AG08395 (cell line): ENCODE data around the gene MUC22.
A peak's percentile ranks its signal among the peaks of the same experiment; 100 is the strongest.
"Not testable (repeated sequence)": the region's sequence is repeated elsewhere in the genome, so short reads cannot be mapped to it uniquely, and the experiment has no call there.

Source experiments
- DNase-seq: peaks from one replicate; pipeline ENCODE4 v3.0.0; 2012; ENCODE audit warnings: mixed read lengths, low spot score

MUC22 gene

GRCh38 chr6:31010393-31011060 lies at the start of gene MUC22:
Gene MUC22 (plus strand): TSS chr6:31010474. CDS start chr6:31010707, 233 bp downstream.
- DNase-seq = peak; percentile 52

- DNase-seq = peak; percentile 45
These were observed 49.2 kb upstream of the MUC22 start for GRCh38 chr6:30960907-30961673.

DNA sequence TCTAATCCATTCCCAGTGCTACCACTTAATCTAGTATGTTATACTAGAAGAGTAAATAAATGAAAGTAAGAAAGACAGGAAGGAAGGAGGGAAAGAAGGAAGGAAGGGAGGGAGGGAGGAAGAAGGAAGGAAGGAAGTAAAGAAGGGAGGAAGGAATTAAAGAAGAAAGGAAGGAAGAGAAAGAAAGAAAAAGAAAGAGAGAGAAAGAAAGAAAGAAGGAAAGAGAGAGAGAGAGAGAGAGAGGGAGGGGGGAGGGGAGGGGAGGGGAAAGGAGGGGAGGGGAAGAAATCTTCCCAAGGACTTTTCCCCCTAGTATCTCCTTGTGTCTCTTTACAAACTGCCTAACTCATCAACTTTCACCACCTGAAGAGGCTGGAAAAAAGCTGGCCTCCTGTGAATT lies 47.6 kb upstream of the MUC22 start:
- DNase-seq = no peak

GRCh38 chr6:30963641-30964040 lies 46.6 kb upstream of the MUC22 start:
- peak; percentile 19 for DNase-seq

DNA sequence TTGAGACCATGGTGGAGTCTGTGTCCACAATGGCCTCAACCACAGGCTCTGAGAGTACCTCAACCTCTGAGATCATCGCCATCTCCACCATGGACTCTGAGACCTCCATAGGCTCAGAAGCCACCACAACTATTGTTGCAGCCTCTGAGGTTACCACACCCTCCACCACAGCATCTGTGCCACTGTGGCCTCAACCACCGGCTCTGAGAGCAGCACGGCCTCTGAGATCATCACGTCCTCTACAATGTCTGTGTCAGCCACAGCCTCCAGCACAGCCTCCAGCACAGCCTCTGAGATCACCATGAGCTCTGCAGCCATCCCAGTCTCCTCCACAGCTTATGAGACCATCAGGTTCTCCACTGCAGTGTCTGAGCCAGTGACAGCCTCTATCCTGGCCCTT lies 46.2 kb upstream of the MUC22 start:
- no peak for DNase-seq

DNA sequence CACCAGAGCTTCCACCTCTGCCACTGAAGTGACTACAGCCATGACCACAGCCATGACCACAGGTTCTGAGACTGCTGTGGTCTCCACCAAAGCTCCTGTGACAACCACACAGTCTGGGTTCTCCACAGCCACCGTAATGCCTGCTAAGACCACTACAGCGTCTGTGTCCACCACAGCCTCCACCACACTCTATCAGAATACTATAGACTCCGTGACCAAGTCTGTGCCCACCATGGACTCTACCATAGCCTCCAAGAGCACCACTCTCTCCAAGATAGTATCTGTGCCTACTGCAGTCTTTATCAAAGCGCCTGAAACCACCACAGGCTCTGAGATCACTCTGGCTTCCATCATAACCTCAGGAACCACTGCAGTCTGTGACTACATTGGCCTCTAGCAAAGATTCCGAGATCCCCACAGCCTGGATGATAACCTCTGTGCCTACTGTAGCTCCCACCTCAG lies 45.1 kb upstream of the MUC22 start:
- no peak for DNase-seq

- DNase-seq = no peak
These were observed 44.1 kb upstream of the MUC22 start for GRCh38 chr6:30966154-30966553.

GRCh38 chr6:30969171-30969570 lies 41.1 kb upstream of the MUC22 start:
- DNase-seq = not testable (repeated sequence)

DNA sequence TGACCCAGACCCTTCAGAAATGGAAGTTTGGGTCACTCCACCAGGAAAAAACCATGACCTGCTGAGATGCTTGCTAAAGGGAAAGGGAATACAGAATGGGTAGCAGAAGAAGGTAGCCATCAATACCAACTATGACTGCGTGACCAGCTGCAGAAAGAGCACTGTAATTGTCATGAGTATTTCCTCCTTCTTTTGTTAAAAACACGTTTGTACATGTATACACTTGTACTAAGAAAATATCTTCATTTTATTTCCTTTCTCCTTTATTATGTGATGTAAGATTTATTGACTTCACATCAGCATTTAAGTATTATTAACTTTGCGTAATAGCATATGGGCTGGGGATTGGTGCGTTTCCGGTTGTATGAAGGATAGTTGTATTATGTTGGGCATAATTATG lies 39.3 kb upstream of the MUC22 start:
- no peak for DNase-seq

- DNase-seq = no peak
These were observed 37.5 kb upstream of the MUC22 start for GRCh38 chr6:30972816-30973215.

GRCh38 chr6:30974490-30975252 lies 35.6 kb upstream of the MUC22 start:
- no peak for DNase-seq

- DNase-seq = no peak
These were observed 31.1 kb upstream of the MUC22 start for GRCh38 chr6:30979141-30979540.

- DNase-seq = no peak
These were observed 30.6 kb upstream of the MUC22 start for GRCh38 chr6:30979690-30980089.

DNA sequence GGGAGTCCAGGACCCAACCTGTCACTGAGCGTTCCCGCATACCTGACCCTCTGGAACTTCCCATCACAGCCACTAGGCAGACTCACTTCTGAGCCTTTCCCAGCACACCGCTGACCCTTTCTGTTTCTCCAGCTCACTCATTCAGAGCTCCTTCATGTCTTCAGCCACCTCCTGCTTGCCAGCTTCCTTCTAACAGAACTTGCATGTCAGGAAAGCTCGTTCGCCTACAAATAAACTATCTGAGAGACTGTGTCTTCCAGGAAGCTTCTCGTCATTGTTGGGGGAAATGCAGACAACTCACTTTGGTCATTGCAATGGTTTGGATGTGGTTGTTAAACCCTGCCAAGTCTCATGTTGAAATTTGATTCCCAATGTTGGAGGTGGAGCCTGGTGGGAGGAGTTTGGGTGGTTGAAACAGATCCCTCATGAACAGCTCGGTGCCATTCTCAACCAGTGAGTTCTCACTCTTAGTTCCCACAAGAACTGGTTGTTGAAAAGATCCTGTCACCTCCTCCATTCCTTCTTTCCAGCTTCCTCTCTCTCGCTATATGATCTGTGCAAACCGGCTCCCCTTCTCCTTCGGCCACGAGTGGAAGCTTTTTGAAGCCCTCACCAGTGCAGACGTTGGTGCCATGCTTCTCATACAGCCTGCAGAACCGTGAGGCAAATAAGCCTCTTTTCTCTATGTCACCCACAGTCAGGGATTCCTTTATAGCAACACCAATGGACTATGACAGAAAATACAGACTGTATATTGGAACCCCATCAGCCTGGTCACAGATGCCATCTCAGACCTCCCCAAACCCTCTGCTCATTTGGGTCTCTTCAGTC lies 28.1 kb upstream of the MUC22 start:
- DNase-seq = peak; percentile 68

DNA sequence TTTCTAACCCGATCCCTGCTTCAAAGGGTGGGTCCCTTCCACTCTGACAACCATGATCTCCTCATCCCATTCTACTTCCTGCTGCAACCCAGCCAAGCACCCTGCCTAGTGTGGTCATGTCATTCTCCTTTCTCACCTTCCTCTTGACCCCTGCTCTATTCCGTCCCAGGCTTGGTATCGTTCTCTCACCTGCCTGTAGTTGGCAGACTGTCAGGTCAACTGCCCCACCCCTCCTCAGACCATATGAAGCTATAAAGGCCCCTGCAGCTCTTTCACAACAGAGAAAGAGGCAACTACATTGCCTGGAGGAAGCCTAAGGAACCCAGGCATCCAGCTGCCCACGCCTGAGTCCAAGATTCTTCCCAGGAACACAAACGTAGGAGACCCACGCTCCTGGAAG lies 26.8 kb upstream of the MUC22 start, which contains the start of gene MUC21:
MUC21 (plus strand) TSS at position 280 of the 400 bp plus-strand sequence. CDS start 241 bp downstream, outside the sequence.
- no peak for DNase-seq

GRCh38 chr6:30985490-30985889 lies 24.8 kb upstream of the MUC22 start:
- DNase-seq = no peak

GRCh38 chr6:30987304-30987703 lies 23.0 kb upstream of the MUC22 start:
- no peak for DNase-seq

GRCh38 chr6:30988209-30988825 lies 22.0 kb upstream of the MUC22 start:
- DNase-seq = no peak

- no peak for DNase-seq
These were observed 19.7 kb upstream of the MUC22 start for GRCh38 chr6:30990422-30991086.

DNA sequence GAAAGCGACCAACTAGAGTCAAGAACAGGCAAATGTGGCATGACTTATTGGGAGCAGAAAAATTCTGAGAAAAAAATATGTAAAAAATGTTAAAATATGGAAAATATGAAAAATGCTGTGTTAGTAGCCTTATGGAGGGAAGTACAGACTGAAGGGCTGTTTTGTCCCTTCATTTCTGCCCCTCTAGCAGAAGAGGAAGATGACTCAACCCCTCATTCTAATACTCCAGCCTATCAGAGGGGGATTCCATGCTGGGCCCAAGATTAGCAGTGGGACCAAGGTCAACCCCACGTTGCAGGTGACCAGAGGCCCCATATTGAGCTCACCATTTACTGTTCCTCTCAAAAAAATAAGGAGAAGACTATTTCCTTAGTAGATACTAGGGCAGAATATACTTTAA lies 18.4 kb upstream of the MUC22 start:
- DNase-seq = no peak

GRCh38 chr6:30997301-30997700 lies 13.0 kb upstream of the MUC22 start:
- no peak for DNase-seq
